Activated gamma-delta T cell treated with Interleukin-2 at 50 U/mL for 16 hours (primary cell): ENCODE results near the gene MARF1.
A peak's percentile ranks its signal among the peaks of the same experiment; 100 is the strongest.
"Not testable (repeated sequence)": the region's sequence is repeated elsewhere in the genome, so short reads cannot be mapped to it uniquely, and the experiment has no call there.

ENCODE experiments used
- DNase-seq: peaks from one replicate; pipeline ENCODE4 v3.0.0-alpha.2; 2020

The MARF1 gene, protein sequence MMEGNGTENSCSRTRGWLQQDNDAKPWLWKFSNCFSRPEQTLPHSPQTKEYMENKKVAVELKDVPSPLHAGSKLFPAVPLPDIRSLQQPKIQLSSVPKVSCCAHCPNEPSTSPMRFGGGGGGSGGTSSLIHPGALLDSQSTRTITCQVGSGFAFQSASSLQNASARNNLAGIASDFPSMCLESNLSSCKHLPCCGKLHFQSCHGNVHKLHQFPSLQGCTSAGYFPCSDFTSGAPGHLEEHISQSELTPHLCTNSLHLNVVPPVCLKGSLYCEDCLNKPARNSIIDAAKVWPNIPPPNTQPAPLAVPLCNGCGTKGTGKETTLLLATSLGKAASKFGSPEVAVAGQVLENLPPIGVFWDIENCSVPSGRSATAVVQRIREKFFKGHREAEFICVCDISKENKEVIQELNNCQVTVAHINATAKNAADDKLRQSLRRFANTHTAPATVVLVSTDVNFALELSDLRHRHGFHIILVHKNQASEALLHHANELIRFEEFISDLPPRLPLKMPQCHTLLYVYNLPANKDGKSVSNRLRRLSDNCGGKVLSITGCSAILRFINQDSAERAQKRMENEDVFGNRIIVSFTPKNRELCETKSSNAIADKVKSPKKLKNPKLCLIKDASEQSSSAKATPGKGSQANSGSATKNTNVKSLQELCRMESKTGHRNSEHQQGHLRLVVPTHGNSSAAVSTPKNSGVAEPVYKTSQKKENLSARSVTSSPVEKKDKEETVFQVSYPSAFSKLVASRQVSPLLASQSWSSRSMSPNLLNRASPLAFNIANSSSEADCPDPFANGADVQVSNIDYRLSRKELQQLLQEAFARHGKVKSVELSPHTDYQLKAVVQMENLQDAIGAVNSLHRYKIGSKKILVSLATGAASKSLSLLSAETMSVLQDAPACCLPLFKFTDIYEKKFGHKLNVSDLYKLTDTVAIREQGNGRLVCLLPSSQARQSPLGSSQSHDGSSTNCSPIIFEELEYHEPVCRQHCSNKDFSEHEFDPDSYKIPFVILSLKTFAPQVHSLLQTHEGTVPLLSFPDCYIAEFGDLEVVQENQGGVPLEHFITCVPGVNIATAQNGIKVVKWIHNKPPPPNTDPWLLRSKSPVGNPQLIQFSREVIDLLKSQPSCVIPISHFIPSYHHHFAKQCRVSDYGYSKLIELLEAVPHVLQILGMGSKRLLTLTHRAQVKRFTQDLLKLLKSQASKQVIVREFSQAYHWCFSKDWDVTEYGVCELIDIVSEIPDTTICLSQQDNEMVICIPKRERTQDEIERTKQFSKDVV (N-terminal part only)

DNA sequence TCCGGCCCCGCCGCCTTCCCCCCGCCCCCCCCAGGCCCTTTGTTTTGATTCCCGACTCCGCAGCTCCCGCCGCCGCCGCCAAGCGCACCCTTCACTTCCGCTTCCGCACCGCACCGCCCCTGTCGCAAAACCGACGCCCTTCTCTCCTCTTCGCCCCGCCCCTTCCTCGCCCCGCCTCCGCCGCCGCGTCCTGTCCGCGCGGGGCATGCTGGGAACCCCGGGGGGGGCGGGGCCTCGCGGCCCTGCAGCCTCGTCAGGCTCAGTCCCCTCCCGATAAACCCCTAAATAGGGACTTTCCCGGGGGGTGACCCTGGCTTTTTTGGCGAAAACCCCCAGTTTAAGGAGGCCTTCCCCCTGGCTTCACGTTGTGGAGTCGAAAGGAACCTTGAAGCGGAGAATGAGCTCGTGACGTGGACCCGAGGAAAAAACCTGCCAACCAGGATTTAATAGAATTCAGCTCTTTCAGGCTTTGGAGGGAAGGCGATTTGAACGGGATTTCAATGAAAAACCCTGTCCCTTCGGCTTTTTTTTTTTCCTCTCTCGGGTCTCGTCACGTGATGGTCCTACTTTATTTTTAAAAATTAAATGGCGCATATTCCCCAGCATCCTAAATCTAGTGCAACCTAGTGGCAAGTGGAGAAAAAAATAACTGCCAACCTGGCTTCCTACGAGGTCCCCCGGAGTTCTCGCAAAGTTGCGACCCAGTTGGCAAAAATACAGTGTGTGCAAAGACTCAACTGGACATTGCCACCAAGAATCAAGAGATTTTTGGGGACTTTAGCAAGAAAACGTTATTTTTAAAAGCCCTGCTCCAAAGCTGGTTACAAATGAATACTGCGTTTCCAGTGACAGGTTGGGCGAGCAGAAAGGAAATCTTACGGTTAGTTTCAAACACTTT is at the start of gene MARF1:
MARF1 (minus strand) TSS at position 107 of the 898 bp plus-strand sequence. CDS start 3,921 bp downstream, outside the sequence.
- peak; percentile 100 for DNase-seq

DNA sequence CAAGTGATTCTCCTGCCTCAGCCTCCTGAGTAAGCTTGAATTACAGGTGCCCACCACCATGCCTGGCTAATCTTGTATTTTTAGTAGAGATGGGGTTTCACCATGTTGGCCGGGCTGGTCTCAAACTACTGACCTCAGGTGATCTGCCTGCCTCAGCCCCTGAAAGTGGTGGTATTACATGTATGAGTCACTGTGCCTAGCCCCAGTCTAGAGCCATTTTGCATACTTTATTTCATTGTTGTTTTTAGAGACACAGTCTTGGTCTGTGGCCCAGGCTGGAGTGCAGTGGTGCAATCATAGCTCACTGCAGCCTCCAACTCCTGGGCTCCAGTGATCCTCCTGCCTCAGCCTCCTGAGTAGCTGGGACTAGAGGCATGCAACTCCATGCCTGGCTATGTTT is 49.6 kb upstream of the MARF1 start:
- DNase-seq, result not testable (repeated sequence)

DNA sequence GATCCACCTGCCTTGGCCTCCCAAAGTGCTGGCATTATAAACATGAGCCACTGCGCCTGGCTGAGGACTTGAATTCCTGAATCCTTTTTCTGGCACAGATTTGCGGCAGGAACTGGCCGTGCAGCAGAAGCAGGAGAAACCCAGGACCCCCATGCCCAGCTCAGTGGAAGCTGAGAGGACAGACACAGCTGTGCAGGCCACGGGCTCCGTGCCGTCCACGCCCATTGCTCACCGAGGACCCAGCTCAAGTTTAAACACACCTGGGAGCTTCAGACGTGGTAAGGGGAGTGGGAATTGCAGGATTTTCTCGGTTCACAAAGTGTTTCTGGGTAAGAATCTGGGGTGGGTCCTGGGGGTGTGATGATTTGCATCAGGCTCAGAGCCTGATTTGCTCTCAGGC is 48.1 kb upstream of the MARF1 start:
- DNase-seq, result no peak

DNA sequence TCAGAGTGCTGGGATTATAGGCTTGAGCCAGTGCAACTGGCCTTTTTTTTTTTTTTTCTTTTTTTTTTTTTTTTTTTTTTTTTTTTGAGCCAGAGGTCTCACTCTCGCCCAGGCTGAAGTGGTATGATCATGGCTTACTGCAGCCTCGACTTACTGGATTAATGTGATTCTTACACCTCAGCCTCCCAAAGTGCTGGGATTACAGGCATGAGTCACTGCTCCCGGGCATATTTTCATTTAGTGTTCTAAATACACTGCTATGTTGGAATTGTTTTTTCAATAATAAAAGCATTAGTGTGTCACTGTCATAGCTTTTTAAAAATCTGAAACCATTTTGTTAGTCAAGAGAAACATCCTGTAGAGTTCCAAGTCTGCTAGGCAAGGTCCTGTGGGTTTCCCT is 47.3 kb upstream of the MARF1 start:
- no peak for DNase-seq

DNA sequence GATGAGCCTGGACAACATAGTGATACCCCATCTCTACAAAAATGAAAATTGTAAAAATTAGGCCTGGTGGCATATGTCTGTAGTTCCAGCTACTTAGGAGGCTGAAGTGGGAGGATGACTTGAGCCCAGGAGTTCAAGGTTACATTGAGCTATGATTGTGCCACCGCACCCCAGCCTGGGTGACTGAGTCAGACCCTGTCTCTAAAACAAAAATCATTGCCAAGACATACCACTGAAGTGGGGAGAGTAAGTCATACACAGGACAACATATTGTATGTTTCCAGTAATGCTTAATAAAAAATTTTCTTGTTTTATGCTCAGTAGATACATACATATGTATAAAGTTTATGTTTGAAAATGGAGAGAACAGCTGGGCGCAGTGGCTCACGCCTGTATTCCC is 46.3 kb upstream of the MARF1 start:
- no peak for DNase-seq

DNA sequence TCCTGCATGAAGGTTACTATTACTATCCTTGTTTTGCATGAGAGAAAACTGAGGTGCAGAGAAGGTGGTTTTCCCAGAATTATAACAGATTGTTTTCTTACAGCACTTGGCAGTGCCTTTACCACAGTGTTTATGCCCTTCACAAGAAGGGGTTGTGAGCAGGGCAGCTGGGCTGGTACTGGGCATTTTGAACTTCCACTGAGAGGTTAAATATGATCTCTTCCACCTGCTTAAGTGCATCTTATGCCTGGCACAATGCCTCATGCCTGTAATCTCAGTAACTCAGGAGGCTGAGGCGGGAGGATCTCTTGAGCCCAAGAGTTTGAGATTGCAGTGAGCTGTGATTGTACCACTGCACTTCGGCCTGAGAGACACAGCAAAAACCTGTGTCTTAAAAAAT is 43.3 kb upstream of the MARF1 start:
- no peak for DNase-seq

DNA sequence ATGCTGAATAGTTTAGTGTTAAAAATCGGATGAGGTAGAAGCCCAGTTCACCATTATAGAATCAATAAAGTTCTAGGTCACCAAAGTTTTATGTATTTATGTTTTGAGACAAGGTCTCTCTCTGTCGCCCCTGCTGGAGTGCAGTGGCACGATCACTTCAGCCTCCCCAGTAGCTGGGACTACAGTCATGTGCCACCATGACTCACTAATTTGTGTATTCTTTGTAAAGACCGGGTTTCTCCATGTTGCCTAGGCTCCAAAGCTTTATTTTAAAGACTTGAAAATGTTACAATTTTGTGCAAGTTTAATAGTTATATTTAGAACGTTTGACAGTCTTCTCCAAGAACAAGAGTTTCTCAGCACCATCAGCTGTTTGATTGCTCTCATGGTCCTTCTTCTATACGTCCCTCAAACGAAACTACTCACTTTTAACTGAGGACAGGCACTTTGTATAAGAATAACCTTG is 39.2 kb upstream of the MARF1 start:
- no peak for DNase-seq

DNA sequence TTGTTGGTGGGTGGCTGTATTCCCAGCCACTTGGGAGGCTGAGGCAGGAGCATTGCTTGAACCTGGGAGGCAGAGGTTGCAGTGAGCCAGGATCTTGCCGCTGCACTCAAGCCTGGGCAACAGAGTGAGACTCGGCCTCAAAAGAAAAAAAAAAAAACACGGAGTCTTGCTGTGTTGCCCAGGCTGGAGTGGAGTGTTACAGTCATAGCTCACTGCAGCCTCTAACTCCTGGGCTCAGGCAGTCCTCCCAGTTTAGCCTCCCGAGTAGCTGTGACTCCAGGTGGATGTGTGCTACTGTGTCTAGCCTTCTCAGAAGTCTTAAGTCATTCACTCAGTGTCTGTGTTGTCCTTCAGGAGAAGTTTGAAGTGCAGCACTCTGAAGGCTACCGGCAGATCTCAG is 34.5 kb upstream of the MARF1 start:
- no peak for DNase-seq

DNA sequence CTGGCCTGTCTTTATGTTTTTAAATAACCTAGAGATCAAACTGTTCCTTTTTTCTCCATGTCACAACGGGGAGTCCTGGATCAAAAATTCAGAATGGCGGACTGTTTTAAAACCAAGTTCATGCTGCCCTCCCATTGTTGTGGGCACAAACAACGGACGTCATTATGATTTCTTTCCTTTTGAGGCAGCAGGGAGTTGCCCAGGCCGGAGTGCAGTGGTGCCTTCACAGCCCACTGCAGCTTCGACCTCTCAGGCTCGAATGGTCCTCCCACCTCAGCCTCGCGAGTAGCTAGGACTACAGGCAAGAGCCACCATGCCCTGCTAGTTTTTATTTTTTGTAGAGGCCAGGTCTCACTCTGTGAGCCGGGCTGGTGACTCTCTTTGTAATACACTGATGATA is 33.6 kb upstream of the MARF1 start:
- DNase-seq, result no peak

DNA sequence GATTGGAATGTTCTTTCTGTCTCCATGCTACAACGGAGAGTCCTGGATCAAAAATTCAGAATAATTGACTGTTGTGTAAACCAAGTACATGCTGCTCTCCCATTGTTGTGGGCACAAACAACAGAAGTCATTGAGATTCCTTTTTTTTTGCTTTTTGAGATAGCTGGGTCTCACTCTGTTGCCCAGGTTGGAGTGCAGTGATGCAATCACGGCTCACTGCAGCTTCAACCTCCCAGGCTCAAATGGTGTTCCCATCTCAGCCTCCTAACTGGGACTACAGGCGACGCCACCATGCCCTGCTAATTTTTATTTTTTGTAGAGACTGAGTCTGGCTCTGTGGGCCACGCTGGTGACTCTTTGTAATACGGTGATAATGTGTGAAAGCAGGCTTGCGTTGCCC is 31.6 kb upstream of the MARF1 start:
- DNase-seq, result no peak

DNA sequence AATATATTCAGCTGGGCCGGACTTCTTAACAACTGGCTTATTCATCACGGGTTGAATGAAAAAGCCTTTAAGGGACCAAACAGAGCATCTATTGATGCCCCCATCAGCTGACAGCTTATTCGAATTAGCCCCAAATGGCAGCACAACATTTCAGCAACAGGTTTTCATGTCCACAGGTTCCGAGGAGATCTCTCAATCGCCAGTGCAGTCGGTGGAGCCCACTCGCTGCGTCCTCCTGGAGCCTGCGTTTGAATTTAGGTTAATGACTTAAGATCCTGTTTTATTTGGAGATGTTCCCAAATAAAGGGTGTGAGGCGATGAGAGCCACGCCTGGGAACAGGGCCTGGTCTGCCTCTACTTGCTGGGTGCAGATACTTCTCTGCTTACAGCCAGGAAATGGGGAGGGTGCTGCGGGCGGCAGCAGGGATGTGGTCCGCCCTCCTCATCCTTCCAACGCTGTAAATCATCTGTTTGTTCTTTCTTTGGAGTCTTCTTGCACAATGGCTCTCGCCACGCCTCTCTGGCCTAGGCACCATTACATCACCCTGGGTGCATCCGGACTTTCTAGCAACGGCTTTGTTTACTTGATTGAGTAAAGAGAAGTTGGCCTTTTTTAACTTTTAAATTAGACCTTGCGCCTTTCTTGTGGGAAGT is 29.7 kb upstream of the MARF1 start:
- peak; percentile 67 for DNase-seq

DNA sequence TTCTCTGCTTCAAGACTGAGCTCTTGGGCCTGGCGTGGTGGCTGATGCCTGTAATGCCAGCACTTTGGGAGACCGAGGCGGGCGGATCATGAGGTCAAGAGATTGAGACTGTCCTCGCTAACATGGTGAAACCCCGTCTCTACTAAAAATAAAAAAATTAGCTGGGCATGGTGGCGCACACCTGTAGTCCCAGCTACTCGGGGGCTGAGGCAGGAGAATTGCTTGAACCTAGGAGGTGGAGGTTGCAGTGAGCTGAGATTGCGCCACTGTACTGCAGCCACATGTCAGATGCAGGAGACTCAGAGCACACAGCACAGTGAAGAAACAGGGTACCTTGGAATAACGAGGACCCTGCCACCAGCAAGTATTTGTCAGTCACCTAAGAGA is 29.2 kb upstream of the MARF1 start:
- DNase-seq, result not testable (repeated sequence)

DNA sequence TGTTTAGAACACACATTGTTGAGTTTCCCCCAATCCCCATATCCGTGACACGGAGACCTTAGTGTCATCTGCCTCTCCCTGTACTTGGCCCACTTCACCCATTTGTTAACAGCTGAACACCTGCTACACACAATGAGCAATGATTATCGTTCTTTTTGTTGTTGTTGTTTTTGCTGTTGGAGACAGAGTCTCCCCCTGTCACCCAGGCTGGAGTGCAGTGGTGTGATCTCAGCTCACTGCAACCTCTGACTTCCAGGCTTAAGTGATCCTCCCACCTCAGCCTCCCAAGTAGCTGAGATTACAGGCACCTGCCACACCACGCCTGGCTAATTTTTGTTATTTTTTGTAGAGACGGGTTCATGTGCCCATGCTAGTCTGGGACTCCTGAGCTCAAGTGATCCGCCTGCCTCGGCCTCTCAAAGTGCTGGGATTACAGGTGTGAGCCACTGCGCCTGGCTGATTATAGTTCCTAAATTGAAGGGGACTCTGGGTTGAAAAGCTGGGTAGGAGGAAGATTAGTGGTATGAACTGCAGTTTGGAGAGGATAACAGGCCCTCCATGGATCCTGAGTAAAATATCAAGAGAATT is 28.7 kb upstream of the MARF1 start:
- DNase-seq, result no peak

DNA sequence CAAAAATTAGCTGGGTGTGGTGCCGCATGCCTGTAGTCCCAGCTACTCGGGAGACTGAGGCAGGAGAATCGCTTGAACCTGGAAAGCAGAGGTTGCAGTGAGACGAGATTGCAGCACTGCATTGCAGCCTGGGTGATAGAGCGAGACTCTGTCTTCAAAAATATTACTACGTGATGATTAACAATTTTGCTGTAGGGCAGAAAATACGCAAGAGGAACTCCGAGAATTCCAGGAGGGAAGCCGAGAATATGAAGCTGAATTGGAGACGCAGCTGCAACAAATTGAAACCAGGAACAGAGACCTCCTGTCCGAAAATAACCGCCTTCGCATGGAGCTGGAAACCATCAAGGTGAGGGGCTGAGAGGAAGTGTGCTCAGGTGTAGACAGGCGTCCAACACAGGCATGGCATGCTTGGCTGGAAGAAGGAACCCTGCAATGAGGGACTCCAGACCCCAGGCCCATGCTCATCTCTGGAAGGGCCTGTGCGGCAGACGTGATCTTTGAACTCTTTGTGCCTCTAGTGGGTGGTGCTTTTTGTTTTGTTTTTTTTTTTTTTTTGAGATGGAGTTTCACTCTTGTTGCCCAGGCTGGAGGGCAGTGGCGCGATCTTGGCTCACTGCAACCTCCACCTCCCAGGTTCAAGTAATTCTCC is 24.3 kb upstream of the MARF1 start:
- DNase-seq, result no peak

DNA sequence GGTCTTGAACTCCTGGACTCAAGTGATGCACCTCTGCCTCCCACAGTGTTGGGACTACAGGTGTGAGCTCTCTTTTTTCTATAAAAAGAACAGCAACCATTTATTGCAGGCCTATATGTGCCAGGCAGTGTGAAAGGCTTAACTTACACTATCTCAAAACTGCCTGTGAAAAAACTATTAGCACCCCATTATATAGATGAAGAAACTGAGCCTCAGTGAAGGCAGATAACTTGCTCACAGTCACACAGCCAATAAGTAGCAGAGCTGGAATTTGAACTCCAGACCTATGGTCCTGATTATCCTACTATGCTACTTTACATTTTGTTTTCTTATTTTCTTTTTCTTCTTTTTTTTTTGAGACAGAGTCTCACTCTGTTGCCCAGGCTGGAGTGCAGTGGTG is 22.2 kb upstream of the MARF1 start:
- no peak for DNase-seq

DNA sequence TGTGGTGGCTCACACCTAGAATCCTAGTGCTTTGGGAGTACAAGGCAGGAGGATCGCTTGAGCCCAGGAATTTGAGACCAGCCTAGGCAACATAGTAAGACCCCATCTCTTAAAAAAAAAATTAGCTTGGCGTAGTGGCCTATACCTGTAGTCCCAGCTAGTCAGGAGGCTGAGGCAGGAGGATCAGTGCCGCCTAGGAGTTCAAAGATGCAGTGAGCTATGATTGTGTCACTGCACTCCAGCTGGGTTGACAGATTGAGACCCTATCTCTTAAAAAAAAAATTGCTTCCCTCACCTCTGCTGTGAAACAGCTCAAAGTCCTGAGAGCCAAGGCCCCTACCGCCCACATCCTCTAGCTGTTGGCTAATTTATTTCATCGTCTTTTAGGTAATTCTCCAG is 17.2 kb upstream of the MARF1 start:
- DNase-seq, result no peak

DNA sequence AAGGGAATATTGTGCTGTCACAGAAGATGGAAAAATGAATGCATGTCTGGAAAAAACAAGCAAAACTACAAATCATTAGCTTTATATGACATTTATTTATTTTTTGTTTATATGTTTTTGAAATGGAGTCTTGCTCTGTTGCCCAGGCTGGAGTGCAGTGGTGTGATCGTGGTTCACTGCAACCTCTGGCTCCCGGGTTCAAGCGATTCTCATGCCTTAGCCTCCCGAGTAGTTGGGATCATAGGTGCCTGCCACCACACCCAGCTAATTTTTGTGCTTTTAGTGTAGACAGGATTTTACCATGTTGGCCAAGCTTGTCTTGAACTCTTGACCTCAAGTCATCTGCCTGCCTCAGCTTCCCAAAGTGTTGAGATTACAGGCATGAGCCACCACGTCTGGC is 15.6 kb upstream of the MARF1 start:
- no peak for DNase-seq

DNA sequence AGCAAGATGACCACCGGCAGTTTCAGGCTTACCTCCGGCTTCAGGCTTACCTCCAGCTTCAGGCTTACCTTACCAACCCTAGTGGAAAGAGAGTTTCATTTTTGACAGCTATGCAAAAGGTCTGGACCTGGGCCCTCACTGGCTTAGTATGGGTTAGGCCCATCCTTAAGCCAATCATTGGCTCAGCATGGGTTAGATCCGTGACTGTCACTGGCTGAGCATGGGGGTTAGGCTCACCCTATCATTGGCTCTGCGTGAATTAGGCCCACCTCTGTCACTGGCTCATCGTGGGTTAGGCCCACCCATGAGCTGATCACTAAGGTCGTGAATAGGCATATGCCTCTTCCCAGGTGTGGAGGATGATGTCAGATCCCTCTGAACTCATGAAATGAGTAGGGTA is 15.2 kb upstream of the MARF1 start:
- no peak for DNase-seq

DNA sequence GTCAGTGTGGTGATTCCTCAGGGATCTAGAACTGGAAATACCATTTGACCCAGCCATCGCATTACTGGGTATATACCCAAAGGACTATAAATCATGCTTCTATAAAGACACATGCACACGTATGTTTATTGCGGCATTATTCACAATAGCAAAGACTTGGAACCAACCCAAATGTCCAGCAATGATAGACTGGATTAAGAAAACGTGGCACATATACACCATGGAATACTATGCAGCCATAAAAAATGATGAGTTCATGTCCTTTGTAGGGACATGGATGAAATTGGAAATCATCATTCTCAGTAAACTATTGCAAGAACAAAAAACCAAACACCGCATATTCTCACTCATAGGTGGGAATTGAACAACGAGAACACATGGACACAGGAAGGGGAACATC is 12.6 kb upstream of the MARF1 start:
- DNase-seq, result not testable (repeated sequence)

DNA sequence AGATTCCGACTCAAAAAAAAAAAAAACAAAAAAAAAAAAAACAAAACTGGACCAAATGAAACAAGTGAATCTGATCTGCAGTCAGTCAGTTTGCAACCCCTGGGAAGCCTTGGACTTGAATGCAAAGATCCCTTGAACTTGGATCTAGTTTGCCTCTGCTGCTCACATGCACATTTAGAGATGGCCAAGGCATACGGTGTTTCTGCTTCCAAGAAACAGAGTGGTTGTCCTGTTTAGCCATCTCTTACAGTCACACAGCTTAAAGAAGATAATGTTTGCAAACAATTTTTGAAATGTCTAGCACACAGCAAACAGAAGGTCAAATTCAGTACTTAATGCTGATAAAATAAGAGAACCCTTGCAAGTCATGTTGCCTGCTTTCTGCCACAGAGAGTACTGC is 11.6 kb upstream of the MARF1 start:
- DNase-seq, result no peak

DNA sequence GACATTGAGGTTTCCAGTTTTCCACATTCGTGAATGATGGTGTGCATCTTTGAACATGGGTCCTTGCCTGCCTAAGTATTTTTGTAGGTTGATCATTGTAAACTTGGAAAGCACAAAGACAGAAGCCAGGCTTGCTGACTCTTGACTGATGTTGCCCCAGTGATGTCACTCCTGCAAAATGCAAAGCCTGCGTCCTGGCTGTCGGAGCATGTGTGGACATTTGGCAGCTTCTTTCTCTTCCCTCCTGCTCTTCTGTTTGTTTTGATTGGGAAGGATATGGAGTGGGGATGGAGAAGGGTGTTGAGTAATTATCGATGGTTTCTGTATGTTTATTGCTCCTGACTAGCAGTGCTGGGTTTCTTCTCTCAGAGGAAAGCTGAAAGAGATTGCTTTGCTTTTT is 10.3 kb upstream of the MARF1 start:
- DNase-seq, result no peak
